K562 (cell line): Measurements from ENCODE around the gene LMAN2L.

Experiments
- KLF10 ChIP-seq: fragments of 250-450 bp; sonication (Bioruptor Pico); IDR thresholded peaks from 2 replicates; pipeline ENCODE4 v1.6.1; 2021; ENCODE audit warnings: matching md5 sums
- KLF16 ChIP-seq: IDR thresholded peaks from 2 replicates; pipeline ENCODE4 v1.6.1; 2016; ENCODE audit warnings: antibody characterized with exemption
- MYNN ChIP-seq, 2 experiments: sonication (generic); formaldehyde crosslinking in 1 of 2; IDR thresholded peaks; 2 replicates each; pipeline versions ENCODE4 v1.5.0 to v1.6.1; 2016 to 2020; ENCODE audit warnings: antibody characterized with exemption in 1 of 2, missing genetic modification reagents in 1 of 2
- NCOA6 ChIP-seq: fragments of 450-650 bp; IDR thresholded peaks from 2 replicates; pipeline ENCODE4 v1.6.1; 2017; ENCODE audit warnings: mild to moderate bottlenecking
- POLR2AphosphoS5 ChIP-seq: IDR thresholded peaks from 2 replicates; pipeline ENCODE4 v1.6.1; 2011; ENCODE audit warnings: mild to moderate bottlenecking, low read depth, low read length, moderate library complexity; ENCODE audit not compliant: control insufficient read depth, insufficient read depth
- TF ChIP-seq, protein P1 (sequence below): fragments of 250-450 bp; sonication (Bioruptor Pico); IDR thresholded peaks from 2 replicates; pipeline ENCODE4 v1.4.0; 2020; ENCODE audit warnings: mild to moderate bottlenecking, moderate library complexity

DNA sequence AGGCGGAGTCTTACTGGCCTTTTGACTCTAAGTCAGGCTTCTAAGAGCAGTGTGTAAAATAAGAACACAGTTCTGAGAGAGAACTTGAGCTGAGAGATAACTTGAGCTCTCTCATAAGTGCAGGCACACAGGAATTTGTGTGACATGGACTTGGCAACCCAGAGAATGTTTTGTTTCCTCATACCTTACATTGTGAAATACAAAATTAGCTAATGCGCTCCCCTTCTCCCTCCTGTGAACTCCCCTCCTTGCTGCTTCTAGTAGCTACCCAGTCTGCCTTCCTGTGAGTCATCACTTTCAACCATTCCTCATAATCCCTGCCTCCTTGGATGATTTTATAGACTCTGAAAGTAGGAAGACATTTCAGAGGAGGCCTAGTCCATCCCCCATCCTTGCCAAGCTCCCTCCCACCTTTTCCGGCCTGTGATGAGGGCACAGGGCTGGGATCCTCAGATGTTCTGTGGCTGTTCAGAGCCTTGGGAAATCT lies 74.7 kb downstream of the LMAN2L start:
- TF ChIP-seq KLF10 (CRISPR knock-in tag) (no peak), MYNN (IDR thresholded peaks at IDR 0.05) (no peak), MYNN (CRISPR knock-in tag; IDR thresholded peaks at IDR 0.05) (no peak), POLR2AphosphoS5 (no peak), NCOA6 (no peak), KLF16 (no peak)
- TF ChIP-seq, protein P1, sequence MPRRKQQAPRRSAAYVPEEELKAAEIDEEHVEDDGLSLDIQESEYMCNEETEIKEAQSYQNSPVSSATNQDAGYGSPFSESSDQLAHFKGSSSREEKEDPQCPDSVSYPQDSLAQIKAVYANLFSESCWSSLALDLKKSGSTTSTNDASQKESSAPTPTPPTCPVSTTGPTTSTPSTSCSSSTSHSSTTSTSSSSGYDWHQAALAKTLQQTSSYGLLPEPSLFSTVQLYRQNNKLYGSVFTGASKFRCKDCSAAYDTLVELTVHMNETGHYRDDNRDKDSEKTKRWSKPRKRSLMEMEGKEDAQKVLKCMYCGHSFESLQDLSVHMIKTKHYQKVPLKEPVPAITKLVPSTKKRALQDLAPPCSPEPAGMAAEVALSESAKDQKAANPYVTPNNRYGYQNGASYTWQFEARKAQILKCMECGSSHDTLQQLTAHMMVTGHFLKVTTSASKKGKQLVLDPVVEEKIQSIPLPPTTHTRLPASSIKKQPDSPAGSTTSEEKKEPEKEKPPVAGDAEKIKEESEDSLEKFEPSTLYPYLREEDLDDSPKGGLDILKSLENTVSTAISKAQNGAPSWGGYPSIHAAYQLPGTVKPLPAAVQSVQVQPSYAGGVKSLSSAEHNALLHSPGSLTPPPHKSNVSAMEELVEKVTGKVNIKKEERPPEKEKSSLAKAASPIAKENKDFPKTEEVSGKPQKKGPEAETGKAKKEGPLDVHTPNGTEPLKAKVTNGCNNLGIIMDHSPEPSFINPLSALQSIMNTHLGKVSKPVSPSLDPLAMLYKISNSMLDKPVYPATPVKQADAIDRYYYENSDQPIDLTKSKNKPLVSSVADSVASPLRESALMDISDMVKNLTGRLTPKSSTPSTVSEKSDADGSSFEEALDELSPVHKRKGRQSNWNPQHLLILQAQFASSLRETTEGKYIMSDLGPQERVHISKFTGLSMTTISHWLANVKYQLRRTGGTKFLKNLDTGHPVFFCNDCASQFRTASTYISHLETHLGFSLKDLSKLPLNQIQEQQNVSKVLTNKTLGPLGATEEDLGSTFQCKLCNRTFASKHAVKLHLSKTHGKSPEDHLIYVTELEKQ (CRISPR knock-in tag), result no peak
